Astrocyte (in vitro differentiated cells and primary cell): ENCODE results near the gene DNAJC19. TPM values are rescaled to one million over a fixed set of nuclear protein-coding genes. Genes with fewer than 3 reads are reported as not detected.

ENCODE experiments used
- DNase-seq: peaks from one replicate; pipeline ENCODE4 v3.0.0-alpha.2; 2010; ENCODE audit warnings: low read depth
- FAIRE-seq: peaks from 2 replicates; lab custom pipeline; 2011; peaks lifted over from hg19 to GRCh38; lab: Jason Lieb, UNC
- H2AFZ ChIP-seq: 2 replicates; pipeline ENCODE4 v1.6.0; 2012; ENCODE audit warnings: low read depth, low read length, inconsistent platforms
- H3K27ac ChIP-seq: 2 replicates; pipeline ENCODE4 v1.5.1; 2011; ENCODE audit warnings: low read depth, low read length, inconsistent platforms
- H3K27me3 ChIP-seq: 2 replicates; pipeline ENCODE4 v1.6.0; 2011; ENCODE audit warnings: low read length, inconsistent platforms; ENCODE audit not compliant: insufficient read depth
- H3K36me3 ChIP-seq: 2 replicates; pipeline ENCODE4 v1.5.1; 2011; ENCODE audit warnings: low read length, inconsistent platforms; ENCODE audit not compliant: insufficient read depth
- H3K4me1 ChIP-seq: 2 replicates; pipeline ENCODE4 v1.5.1; 2011; ENCODE audit warnings: low read length, inconsistent platforms; ENCODE audit not compliant: insufficient read depth
- H3K4me2 ChIP-seq: 2 replicates; pipeline ENCODE4 v1.6.0; 2012; ENCODE audit warnings: low read length, inconsistent platforms
- H3K4me3 ChIP-seq: 2 replicates; pipeline ENCODE4 v1.5.1; 2011; ENCODE audit warnings: low read depth, mild to moderate bottlenecking, low read length, inconsistent platforms; ENCODE audit not compliant: insufficient read depth
- H3K79me2 ChIP-seq: 2 replicates; pipeline ENCODE4 v1.6.0; 2012; ENCODE audit warnings: mild to moderate bottlenecking, low read length, inconsistent platforms; ENCODE audit not compliant: insufficient read depth
- H3K9ac ChIP-seq: 2 replicates; pipeline ENCODE4 v1.6.0; 2012; ENCODE audit warnings: mild to moderate bottlenecking, low read length, inconsistent platforms
- H3K9me3 ChIP-seq: 2 replicates; pipeline ENCODE4 v1.5.1; 2012; ENCODE audit warnings: low read depth, mild to moderate bottlenecking, low read length, inconsistent platforms; ENCODE audit not compliant: insufficient read depth
- H4K20me1 ChIP-seq: 2 replicates; pipeline ENCODE4 v1.6.0; 2012; ENCODE audit warnings: low read length, inconsistent platforms; ENCODE audit not compliant: insufficient read depth
- H3K27ac Mint-ChIP-seq: one replicate; pipeline ENCODE4 v1.8.0; 2021; ENCODE audit warnings: mild to moderate bottlenecking, mixed read lengths; ENCODE audit not compliant: unreplicated experiment
- H3K27me3 Mint-ChIP-seq: one replicate; pipeline ENCODE4 v1.8.0; 2021; ENCODE audit warnings: low read depth, mixed read lengths; ENCODE audit not compliant: unreplicated experiment
- H3K36me3 Mint-ChIP-seq: one replicate; pipeline ENCODE4 v1.8.0; 2021; ENCODE audit warnings: low read depth, mixed read lengths; ENCODE audit not compliant: unreplicated experiment
- H3K4me1 Mint-ChIP-seq: one replicate; pipeline ENCODE4 v1.8.0; 2021; ENCODE audit warnings: low read depth, mixed read lengths; ENCODE audit not compliant: unreplicated experiment
- H3K4me3 Mint-ChIP-seq: one replicate; pipeline ENCODE4 v1.8.0; 2021; ENCODE audit warnings: mild to moderate bottlenecking, moderate library complexity, mixed read lengths; ENCODE audit not compliant: unreplicated experiment
- H3K9me3 Mint-ChIP-seq: one replicate; pipeline ENCODE4 v1.8.0; 2021; ENCODE audit warnings: mild to moderate bottlenecking, mixed read lengths; ENCODE audit not compliant: unreplicated experiment
- EZH2 ChIP-seq: IDR thresholded peaks from 2 replicates; pipeline ENCODE4 v1.6.1; 2012; ENCODE audit warnings: mild to moderate bottlenecking, low read length, inconsistent platforms; ENCODE audit not compliant: insufficient read depth
- total RNA-seq: library from RNA; stranded (reverse); gene quantifications from 2 replicates; pipeline ENCODE4 v1.2.1, GENCODE V29; 2021
- TF ChIP-seq, protein P1 (sequence below): IDR thresholded peaks from 2 replicates; pipeline ENCODE4 v1.5.1; 2011; ENCODE audit warnings: low read depth, mild to moderate bottlenecking, inconsistent platforms, low read length, moderate library complexity; ENCODE audit not compliant: insufficient read depth

DNAJC19 gene
- total RNA-seq, 1 donor from 2014 or later = 46.7 TPM

DNA sequence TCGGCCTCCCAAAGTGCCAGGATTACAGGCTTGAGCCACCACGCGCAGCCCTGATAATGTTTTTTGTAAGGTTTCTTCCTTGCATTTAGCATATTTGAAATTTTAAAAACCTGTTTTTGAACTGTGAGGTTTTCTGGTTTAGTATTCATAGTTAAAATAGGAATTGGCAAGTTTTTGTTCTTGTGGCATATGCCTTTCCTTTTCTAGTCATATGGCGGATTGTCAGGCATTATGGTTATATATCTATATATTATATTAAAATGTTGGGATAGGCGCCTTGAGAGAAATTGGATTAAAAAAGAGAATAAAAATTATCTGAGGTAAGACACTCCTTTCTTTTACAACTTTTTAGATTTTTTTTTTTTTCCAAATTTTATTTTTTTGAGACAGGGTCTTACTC lies 48.7 kb downstream of the DNAJC19 start:
- Histone ChIP-seq H3K9ac (no peak overlapping the region), H3K4me2 (no peak overlapping the region), H3K9me3 (no peaks in the 10 kb centered on the region), H3K79me2 (peaks cover 92% of the 10 kb centered on the region), H3K36me3 (peaks cover 14% of the 10 kb centered on the region), H4K20me1 (peaks cover 39% of the 10 kb centered on the region), H3K27ac (no peak overlapping the region), H3K27me3 (no peaks in the 10 kb centered on the region), H2AFZ (no peak overlapping the region), H3K4me3 (no peak overlapping the region), H3K4me1 (no peaks in the 10 kb centered on the region)
- H3K4me1 Mint-ChIP-seq = no peaks in the 10 kb centered on the region
- H3K27me3 Mint-ChIP-seq = no peaks in the 10 kb centered on the region
- H3K36me3 Mint-ChIP-seq = peaks cover 9% of the 10 kb centered on the region
- TF ChIP-seq, protein P1, sequence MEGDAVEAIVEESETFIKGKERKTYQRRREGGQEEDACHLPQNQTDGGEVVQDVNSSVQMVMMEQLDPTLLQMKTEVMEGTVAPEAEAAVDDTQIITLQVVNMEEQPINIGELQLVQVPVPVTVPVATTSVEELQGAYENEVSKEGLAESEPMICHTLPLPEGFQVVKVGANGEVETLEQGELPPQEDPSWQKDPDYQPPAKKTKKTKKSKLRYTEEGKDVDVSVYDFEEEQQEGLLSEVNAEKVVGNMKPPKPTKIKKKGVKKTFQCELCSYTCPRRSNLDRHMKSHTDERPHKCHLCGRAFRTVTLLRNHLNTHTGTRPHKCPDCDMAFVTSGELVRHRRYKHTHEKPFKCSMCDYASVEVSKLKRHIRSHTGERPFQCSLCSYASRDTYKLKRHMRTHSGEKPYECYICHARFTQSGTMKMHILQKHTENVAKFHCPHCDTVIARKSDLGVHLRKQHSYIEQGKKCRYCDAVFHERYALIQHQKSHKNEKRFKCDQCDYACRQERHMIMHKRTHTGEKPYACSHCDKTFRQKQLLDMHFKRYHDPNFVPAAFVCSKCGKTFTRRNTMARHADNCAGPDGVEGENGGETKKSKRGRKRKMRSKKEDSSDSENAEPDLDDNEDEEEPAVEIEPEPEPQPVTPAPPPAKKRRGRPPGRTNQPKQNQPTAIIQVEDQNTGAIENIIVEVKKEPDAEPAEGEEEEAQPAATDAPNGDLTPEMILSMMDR = no peak
- no peak for TF ChIP-seq EZH2
- H3K4me3 Mint-ChIP-seq = no peak overlapping the region
- no peaks in the 10 kb centered on the region for H3K9me3 Mint-ChIP-seq
- no peak for FAIRE-seq
- H3K27ac Mint-ChIP-seq = no peak overlapping the region
- DNase-seq = no peak

DNA sequence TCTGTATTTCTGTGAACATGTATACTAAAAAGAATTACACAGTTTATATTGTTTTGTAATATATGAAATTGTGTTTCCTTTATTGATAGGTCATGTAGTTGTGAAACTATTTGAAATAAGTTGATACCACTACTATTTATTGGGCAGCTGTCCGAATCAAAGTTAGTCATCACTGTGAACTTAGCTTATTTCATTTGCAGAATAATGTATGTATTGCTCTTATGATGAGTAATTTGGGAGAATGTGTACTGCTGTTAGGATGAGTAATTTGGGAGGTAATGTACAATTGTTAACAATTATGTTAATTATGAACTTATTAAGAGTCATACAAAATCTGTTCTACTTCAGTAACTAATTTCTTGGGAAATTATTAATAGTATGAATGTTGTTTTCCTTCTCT lies 54.9 kb downstream of the DNAJC19 start:
- Histone ChIP-seq H3K27ac (no peak overlapping the region), H3K4me3 (no peak overlapping the region), H2AFZ (no peak overlapping the region), H3K4me2 (no peak overlapping the region), H3K9me3 (no peaks in the 10 kb centered on the region), H4K20me1 (peaks cover 79% of the 10 kb centered on the region), H3K9ac (no peak overlapping the region), H3K36me3 (peaks cover 20% of the 10 kb centered on the region), H3K4me1 (peaks cover 2% of the 10 kb centered on the region), H3K79me2 (peaks cover 100% of the 10 kb centered on the region), H3K27me3 (no peaks in the 10 kb centered on the region)
- H3K36me3 Mint-ChIP-seq = peaks cover 4% of the 10 kb centered on the region
- TF ChIP-seq, protein P1 = no peak
- TF ChIP-seq EZH2 = no peak
- H3K27ac Mint-ChIP-seq = no peak overlapping the region
- FAIRE-seq (no peak), DNase-seq (no peak)
- peaks cover 2% of the 10 kb centered on the region for H3K4me1 Mint-ChIP-seq
- no peaks in the 10 kb centered on the region for H3K9me3 Mint-ChIP-seq
- H3K27me3 Mint-ChIP-seq = no peaks in the 10 kb centered on the region
- H3K4me3 Mint-ChIP-seq = no peak overlapping the region

Other genes starting within 250 kb of the DNAJC19 start
- gene FXR1, start 77.1 kb downstream of the DNAJC19 start, total RNA-seq = 173 and 182 TPM in 2 replicates